Measurements from ENCODE around the gene GANC. TPM values are rescaled to one million over a fixed set of nuclear protein-coding genes. Genes with fewer than 3 reads are reported as not detected.

Gene GANC
- polyA plus RNA-seq, 12 donors = 13.9 to 24.9 (median 17.8) TPM; not detected in 1

DNA sequence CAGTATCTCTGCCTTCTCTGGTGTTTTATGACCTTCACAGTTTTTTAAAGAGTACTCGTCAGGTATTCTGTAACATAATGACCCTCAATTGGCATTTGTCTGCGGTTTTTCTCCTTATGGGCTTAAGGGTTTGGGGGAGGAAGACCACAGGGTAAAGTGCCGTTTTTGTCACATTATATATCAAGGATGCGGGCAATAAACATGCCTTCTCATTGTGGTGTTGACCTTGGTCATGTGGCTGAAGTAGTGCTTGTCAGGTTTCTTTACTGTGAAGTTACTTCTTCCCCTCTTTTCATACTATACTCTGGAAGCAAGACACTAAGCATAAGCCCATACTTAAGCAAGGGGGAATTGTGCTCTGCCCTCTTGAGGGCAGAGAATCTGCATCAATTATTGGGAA, 102.9 kb downstream of the GANC start:
- DNase-seq = no peak

DNA sequence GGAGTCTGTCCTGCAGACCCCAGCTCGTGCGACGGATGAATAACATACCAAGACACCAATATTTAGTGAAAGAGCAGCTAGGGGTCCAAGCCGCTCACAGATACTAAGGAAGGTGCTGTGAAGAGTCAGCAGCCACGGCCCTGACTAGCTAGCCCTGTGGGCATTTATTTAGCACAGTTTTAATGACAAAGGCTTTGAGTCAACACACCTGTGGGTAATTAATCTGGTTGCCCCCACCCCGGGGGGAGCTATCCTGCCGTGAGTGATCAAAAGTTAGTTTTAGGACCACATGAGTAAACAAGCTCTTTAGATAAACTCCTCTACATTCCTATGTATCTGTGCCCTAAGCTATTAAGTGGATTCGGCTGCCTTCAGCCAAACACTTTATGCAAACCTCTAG, 105.0 kb downstream of the GANC start:
- no peak for DNase-seq

DNA sequence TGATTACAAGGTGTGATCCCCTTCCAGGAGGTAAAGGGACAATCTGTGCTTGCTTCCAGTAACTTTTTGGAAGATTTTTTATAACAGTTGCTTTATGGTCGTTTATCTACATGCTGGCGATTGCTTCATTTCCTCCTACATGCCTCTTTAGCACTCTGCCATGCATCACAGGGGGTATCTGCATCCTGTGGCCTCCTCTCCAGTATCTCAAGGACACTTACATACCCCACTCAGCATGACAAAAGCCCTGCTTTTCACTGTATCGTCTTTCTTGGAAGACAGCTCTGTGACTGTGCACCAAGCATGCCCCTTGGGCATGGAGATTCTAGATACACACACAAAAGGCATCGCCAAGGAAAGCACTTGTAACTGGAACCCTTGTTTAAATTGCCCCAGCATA, 111.6 kb downstream of the GANC start:
- DNase-seq = no peak

DNA sequence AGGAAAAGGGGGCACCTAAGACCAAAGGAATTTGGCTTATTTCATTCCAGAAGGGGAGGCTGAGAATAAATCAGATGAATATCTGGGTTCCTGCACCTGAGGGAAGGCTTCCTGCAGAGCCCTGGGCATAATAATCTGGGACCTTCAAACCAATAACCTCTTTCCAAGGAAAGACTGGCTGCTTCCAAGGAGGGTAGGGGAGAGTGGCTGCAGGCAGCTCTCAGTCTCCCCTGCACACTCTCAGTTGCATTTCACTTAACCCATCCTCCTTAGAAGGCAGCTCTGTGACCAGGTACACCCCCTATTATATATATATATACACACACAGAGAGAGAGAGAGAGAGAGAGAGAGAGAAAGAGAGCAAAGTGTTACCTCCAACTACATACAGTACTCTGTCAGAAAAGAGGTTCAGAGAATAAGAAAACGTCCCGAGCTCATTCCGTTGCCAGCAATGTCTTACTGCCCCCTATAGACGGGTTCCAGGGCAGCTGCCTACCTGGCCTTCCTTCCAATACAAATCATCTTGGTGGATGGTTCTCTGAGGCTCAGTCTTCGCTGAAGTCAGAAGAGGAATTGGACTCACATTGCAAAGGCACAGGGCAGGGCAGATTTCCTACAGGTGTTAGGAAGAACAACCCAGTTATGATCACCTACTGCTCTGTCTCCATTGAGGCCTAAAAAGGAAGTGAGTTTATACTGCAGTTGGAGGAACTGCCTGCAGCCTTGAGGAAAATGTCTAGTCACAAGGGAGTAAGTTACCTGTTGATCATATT, 112.4 kb downstream of the GANC start:
- DNase-seq = no peak

DNA sequence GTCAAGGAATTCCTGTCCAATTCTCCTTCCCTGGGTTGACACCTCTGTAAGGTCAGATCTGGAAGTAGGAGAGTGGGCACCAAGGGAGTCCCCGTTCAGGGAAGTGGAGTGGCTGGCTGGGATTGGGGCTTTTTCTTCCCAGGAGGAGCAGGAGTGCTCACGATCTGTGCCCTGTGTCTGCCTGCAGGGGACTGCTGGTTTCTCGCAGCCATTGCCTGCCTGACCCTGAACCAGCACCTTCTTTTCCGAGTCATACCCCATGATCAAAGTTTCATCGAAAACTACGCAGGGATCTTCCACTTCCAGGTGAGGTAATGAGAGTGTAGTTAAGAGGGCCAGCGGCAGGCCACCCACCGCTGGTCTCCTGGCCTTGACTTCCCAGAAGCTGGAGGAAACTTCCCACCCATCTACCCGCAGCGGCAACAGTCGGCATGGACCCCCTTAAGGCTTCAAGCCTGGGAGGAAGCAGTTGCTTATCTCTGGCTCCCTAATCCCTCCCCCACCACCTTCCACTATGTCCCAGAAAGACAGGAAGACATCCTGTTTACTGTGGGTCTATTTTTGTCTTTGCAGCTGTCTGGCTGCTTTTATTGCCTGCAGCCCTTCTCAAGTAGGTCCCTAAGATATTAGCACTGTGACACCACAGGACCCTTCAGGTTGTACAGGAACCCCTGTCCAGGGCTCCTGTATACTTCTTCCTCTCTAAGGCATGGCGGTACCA, 113.1 kb downstream of the GANC start:
- no peak for DNase-seq

DNA sequence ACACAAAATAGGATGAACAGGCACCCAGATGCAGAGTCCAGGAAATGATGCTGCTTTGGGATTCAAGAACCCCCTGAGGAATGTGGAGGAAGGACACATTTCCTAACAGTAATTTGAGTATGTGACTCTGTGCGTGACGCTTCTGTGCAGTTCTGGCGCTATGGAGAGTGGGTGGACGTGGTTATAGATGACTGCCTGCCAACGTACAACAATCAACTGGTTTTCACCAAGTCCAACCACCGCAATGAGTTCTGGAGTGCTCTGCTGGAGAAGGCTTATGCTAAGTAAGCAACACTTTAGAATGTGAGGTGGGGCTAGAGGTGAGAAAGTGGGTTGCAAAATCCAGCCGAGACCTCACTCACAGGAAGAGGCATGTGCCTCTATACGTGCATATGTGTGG, 114.6 kb downstream of the GANC start:
- no peak for DNase-seq

DNA sequence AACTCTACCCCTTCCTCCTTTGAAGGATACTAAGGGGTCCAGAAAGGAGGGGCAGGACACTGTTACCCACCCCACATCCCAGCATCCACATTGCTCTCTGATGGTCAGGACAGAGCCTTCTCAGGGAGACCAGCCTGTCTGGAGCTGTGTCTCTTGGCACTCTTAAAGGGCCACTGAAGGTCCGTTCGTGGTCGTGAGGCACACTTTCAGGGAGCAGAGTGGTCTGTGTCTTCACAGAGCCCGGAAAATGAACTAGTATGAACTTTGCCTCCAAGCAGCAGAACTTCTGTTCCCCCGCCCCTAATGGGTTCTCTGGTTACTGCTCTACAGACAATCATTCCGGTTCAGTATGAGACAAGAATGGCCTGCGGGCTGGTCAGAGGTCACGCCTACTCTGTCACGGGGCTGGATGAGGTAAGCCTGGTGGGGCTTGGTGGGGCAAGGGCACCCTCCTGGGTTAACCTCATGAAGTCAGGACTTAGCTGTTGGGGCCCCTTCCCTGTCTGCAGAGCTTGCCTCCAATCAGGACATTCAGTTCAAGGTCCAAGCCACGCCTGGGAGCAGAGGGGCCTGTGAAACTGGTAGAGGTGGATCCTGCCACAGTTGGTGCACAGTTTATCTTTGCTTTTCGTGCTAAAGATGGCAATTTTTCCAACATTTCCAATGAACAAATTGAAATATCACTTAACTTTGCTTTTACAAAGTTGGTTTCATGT, 119.5 kb downstream of the GANC start:
- no peak for DNase-seq

DNA sequence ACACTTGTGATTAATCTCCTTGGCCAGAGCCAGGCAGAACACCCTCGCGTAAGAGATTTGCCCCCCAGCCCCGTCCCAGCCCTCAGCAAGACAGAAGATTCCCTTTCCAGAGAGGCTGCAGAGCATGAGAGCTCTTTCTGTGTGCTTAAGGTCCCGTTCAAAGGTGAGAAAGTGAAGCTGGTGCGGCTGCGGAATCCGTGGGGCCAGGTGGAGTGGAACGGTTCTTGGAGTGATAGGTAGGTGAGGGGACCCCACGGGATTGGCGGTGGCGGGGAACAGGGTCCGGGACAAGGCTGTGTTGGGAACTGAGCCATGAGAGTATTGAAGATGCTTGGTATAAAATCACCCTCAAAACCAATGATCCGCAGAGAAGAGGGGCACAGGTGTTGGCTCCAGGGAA, 121.1 kb downstream of the GANC start:
- DNase-seq = no peak

DNA sequence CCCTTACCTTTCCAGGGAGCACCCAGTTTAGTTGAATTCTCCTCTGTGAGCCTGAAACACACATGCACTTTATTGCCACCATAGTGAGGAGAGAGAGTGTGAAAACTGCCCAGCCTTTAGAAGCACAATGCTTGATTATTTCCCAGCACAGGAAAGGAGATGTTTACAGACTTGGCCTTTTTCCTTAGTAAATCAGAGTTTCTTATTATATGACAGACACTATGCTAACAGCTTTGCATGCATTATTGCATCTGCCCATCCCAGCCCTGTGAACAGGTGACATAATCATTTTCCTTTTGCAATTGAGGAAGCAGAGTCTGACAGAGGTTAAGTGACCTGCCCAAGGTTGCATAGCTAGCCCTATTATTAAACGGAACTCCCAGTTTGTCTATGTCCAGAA, 122.8 kb downstream of the GANC start:
- no peak for DNase-seq

DNA sequence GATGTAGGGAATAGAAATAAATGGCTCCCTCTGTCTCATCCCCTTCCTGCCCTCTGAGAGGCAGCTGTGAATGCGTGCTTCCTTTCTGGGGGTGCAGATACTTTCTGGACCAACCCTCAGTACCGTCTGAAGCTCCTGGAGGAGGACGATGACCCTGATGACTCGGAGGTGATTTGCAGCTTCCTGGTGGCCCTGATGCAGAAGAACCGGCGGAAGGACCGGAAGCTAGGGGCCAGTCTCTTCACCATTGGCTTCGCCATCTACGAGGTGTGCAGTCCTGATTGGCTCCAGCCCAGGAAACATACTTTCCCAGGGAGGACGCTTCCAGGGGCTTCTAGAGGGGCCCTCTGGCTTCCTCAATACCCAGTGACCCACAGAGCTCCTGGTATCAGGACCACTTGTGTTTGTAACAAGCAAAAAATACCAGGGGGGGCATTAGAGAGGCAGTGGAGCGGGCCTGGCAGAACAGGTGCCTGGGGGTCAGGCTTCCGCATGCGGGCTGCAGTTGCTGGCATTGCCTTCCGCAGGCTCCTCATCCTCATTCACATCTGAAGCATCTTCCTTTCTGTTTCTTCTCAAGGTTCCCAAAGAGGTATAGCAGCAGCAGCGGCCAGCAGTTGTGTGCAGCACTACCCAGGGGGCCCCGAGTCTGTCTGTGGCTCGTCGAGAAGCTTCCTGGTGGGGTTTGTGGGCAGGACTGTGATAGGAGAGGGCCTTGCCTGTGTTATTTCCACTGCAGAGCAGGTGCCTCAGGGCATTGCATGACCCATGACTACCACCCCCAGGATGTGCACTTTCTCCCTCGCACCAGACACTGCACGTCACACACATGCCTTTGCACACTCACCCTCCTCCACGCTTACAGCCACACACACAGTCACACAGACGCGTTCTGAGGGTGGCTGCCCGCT, 128.8 kb downstream of the GANC start:
- DNase-seq = no peak

DNA sequence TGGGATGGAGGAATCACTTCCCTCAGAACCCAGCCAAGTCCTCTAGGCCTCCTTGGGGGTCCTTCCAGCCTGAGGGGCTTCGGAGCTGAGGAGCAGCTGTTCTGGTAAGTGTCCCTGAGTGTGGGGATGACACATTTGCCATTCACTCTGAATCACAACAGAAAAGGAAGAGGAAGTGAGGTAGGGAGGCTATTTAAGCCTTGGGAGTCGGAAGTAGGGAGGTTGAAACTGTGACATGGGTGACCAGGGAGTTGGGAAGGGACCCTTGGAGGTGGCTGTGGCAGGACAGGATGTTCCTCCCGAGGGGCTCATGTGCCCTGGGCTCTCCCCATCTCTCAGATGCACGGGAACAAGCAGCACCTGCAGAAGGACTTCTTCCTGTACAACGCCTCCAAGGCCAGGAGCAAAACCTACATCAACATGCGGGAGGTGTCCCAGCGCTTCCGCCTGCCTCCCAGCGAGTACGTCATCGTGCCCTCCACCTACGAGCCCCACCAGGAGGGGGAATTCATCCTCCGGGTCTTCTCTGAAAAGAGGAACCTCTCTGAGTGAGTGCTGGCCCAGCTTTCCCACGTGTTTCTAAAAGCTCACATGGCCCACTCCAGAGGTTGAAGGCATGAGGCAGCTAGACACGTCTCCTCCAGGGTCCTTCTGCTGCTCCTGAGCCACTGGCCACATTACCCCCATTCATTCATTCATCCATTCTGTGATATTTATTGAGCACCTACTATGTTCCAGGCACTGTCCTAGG, 129.6 kb downstream of the GANC start:
- no peak for DNase-seq

DNA sequence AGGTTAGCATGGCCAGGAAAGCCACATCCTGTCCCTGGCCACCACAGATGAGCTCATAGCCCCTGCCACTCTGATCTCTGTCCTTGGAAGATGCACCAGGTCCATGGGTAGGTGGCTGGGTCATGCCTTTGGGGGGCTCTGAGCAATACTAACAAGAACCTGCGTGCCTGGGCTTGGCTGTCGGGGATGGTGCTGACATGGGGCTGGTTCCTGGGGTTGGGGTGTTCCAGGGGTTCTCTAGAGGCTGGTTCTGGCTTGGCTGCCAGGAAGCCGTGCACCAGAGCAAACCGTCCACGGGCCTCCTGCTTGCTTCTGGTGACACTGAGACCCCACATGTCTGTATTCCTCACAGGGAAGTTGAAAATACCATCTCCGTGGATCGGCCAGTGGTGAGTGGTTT, 130.4 kb downstream of the GANC start:
- no peak for DNase-seq

DNA sequence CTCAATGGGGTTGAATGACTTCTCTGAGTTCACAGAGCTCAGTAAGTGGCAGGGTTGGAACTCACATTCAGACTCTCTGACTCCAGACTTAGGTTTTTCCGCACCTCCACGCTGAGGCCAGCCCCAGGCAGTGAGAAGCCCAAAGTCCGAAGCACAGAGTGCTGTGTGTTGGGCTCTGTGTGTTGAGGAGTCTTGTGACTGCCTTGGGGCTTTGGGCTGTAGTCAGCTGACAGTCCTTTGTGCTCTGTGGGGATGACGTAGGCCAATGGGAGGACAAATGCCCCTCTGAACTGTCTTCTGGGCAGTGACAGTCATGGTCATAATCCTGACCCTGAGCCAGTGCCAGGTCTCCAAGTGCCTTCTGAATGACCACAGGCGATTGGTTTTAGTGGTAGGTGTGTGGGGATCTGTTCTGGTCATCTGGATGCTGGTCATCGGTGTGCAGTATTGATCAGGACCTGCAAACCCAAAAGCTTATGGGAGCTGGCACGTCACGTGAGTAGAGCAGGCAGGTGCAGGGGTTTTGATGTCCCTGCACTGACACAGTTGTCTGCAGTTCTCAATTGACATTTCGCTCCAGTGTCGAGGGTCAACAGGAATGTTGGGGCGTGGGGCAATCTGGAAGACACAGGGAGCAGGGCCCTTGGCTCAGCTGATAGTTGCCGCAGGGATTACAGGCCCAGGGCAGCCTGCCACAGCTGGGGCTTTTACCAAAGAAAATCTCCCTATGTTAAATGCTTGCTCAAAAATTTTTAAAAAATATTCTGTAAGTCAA, 131.6 kb downstream of the GANC start:
- DNase-seq = no peak

DNA sequence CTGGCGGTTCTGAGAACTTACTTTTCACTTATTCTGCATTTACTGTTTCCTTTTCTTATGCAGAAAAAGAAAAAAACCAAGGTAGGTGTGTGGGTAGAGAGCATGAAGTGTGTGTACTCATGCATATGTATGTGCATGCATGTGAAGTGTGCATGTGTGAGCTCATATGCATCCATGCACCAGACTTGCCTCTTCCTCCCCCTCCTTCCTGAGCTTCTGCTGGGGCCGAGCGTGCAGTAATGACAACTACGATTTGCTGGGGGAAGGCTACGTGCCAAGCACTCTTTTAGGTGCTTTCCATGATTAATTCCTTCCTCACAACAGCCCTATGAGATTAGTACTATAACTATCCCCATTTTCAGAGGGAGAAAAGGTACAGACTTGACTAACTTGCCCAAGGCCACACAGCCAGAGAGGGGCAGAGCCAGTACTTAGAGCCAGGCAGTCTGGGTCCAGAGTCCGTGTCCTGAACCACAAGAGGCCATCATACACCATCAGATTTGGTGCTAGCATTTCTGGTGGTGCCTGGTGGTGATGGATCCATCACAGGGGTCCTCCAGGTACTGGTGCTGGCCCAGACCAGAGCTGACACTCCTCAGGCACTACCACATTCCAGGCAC, 133.0 kb downstream of the GANC start:
- no peak for DNase-seq

Other genes starting within 250 kb of the GANC start
- gene PLA2G4D, start 178.6 kb upstream of the GANC start, polyA plus RNA-seq (ENCODE audit: insufficient read length in 12 of 12) = under 1 TPM in 10 of 12 donors, not detected in 2; 0.05 to 0.56 (median 0.12) TPM
- 10 to 100 TPM in 1 of 12 donors, 1 to 10 TPM in 2, under 1 TPM in 6, not detected in 3; 0.05 to 15.3 (median 0.26) TPM for gene PLA2G4F, start 116.6 kb upstream of the GANC start, polyA plus RNA-seq (ENCODE audit: insufficient read length in 12 of 12)
- 10 to 100 TPM in 11 of 12 donors, not detected in 1; 38.4 to 69.2 (median 48.0) TPM for gene VPS39, start 64.9 kb upstream of the GANC start, polyA plus RNA-seq (ENCODE audit: insufficient read length in 12 of 12)
- 10 to 100 TPM in 11 of 12 donors, not detected in 1; 35.9 to 50.9 (median 43.7) TPM for gene TMEM87A, start 232 bp downstream of the GANC start, polyA plus RNA-seq (ENCODE audit: insufficient read length in 12 of 12)
- 100 to 1,000 TPM; 137 to 558 (median 340) TPM for gene CAPN3, start 86.3 kb downstream of the GANC start, polyA plus RNA-seq (ENCODE audit: insufficient read length in 12 of 12)
- gene ZNF106, start 217.9 kb downstream of the GANC start, polyA plus RNA-seq (ENCODE audit: insufficient read length in 12 of 12) = 1,000 to 10,000 TPM in 1 of 12 donors, 100 to 1,000 TPM in 11; 126 to 1,152 (median 271) TPM
- 100 to 1,000 TPM in 1 of 12 donors, 10 to 100 TPM in 10, not detected in 1; 49.2 to 100 (median 63.7) TPM for gene SNAP23, start 222.4 kb downstream of the GANC start, polyA plus RNA-seq (ENCODE audit: insufficient read length in 12 of 12)